ENCODE results near the gene AOAH.

DNA sequence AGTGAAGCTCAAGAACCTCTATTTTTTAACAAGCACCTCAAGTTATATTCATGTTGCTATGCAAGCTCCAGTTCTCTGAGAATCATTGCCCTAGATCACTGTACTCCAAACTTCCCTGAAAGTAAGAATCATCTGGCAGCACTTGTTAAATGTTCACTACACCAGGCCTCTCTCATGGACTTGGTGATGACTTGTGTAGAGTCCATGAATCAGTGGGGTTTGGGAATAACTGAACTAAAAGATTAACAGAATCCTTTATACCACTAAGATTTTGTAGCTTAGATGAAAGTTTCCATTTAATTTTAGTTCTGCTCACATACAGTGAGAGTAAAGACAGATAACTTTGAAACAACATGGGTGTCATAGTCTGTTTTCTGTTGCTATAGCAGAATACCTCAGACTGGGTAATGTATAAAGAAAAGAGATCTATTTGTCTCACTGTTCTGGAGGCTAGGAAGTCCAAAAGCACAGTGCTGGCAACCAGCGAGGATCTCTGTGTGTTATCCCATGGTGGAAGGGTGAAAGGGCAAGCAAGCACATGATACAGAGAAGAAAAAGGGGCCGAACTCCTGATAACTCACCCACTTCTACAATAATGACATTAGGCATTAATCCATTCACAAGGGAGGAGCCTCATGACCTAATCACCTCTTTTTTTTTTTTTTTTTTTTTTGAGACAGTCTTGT lies 27.9 kb upstream of the AOAH start:
- TF ChIP-seq, protein P1, sequence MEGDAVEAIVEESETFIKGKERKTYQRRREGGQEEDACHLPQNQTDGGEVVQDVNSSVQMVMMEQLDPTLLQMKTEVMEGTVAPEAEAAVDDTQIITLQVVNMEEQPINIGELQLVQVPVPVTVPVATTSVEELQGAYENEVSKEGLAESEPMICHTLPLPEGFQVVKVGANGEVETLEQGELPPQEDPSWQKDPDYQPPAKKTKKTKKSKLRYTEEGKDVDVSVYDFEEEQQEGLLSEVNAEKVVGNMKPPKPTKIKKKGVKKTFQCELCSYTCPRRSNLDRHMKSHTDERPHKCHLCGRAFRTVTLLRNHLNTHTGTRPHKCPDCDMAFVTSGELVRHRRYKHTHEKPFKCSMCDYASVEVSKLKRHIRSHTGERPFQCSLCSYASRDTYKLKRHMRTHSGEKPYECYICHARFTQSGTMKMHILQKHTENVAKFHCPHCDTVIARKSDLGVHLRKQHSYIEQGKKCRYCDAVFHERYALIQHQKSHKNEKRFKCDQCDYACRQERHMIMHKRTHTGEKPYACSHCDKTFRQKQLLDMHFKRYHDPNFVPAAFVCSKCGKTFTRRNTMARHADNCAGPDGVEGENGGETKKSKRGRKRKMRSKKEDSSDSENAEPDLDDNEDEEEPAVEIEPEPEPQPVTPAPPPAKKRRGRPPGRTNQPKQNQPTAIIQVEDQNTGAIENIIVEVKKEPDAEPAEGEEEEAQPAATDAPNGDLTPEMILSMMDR (IDR thresholded peaks at IDR 0.05) = no peak
- TF ChIP-seq EZH2 (IDR thresholded peaks at IDR 0.05) (no peak), EZH2phosphoT487 (IDR thresholded peaks at IDR 0.05) (no peak)

Data from neural progenitor cell (in vitro differentiated cells).